ENCODE data around the gene TPPP3. TPM values are rescaled to one million over a fixed set of nuclear protein-coding genes. Genes with fewer than 3 reads are reported as not detected.

Gene TPPP3
- total RNA-seq, 2 experiments from 2014 or later = not detected

- peaks cover 9% of the 10 kb centered on the region for H3K4me1 Mint-ChIP-seq (ENCODE audit: low read depth)
- H3K4me3 Mint-ChIP-seq = no peak overlapping the region
- POLR2A ChIA-PET = no interaction called here
- H3K36me3 Mint-ChIP-seq (ENCODE audit: low read depth) = no peaks in the 10 kb centered on the region
- ATAC-seq = no peak
- peaks cover 35% of the 10 kb centered on the region for H3K27me3 Mint-ChIP-seq (ENCODE audit: low read depth)
- CTCF ChIA-PET = interaction anchor here (1.1 to 1.3 kb wide), 3 partner anchors 40 to 127 kb away, joined by 3 to 4 read pairs (median 3); no protein-coding TSS in a partner anchor
- DNase-seq = no peak
- no peak overlapping the region for H3K27ac Mint-ChIP-seq
- H3K9me3 Mint-ChIP-seq (ENCODE audit: insufficient read depth) = no peaks in the 10 kb centered on the region
Measured at GRCh38 chr16:67393788-67394154, 473 bp upstream of the TPPP3 start.

GRCh38 chr16:67392301-67393059 is 818 bp downstream of the TPPP3 start:
- no peak for DNase-seq
- H3K4me1 Mint-ChIP-seq (ENCODE audit: low read depth) = peaks cover 9% of the 10 kb centered on the region
- no peaks in the 10 kb centered on the region for H3K36me3 Mint-ChIP-seq (ENCODE audit: low read depth)
- ChIA-PET CTCF (interaction anchor here (1.1 to 1.3 kb wide), 2 partner anchors 53 to 128 kb away, joined by 3 to 4 read pairs; no protein-coding TSS in a partner anchor), POLR2A (no interaction called here)
- no peak for ATAC-seq
- H3K27ac Mint-ChIP-seq = no peak overlapping the region
- H3K27me3 Mint-ChIP-seq (ENCODE audit: low read depth) = peaks cover 35% of the 10 kb centered on the region
- H3K4me3 Mint-ChIP-seq = no peak overlapping the region
- no peaks in the 10 kb centered on the region for H3K9me3 Mint-ChIP-seq (ENCODE audit: insufficient read depth)

GRCh38 chr16:67391424-67392300 is 1.6 kb downstream of the TPPP3 start:
- H3K4me1 Mint-ChIP-seq (ENCODE audit: low read depth) = peaks cover 9% of the 10 kb centered on the region
- H3K27me3 Mint-ChIP-seq (ENCODE audit: low read depth) = peaks cover 35% of the 10 kb centered on the region
- no peaks in the 10 kb centered on the region for H3K9me3 Mint-ChIP-seq (ENCODE audit: insufficient read depth)
- CTCF ChIA-PET = no interaction called here
- POLR2A ChIA-PET = no interaction called here
- H3K4me3 Mint-ChIP-seq = no peak overlapping the region
- H3K36me3 Mint-ChIP-seq (ENCODE audit: low read depth) = no peaks in the 10 kb centered on the region
- H3K27ac Mint-ChIP-seq = no peak overlapping the region
- no peak for DNase-seq
- peak; percentile 48 for ATAC-seq

- H3K36me3 Mint-ChIP-seq (ENCODE audit: low read depth) = no peaks in the 10 kb centered on the region
- H3K27me3 Mint-ChIP-seq (ENCODE audit: low read depth) = peaks cover 35% of the 10 kb centered on the region
- peaks cover 9% of the 10 kb centered on the region for H3K4me1 Mint-ChIP-seq (ENCODE audit: low read depth)
- no peak for DNase-seq
- no peak overlapping the region for H3K27ac Mint-ChIP-seq
- ATAC-seq = no peak
- H3K9me3 Mint-ChIP-seq (ENCODE audit: insufficient read depth) = no peaks in the 10 kb centered on the region
- POLR2A ChIA-PET = no interaction called here
- CTCF ChIA-PET = no interaction called here
- no peak overlapping the region for H3K4me3 Mint-ChIP-seq
Measured at GRCh38 chr16:67390816-67391423, 2.4 kb downstream of the TPPP3 start.

GRCh38 chr16:67389911-67390815 is 3.1 kb downstream of the TPPP3 start:
- ATAC-seq (no peak), DNase-seq (no peak)
- no peaks in the 10 kb centered on the region for H3K9me3 Mint-ChIP-seq (ENCODE audit: insufficient read depth)
- ChIA-PET POLR2A (no interaction called here), CTCF (interaction anchor here (1.0 kb wide), 1 partner anchor 9 kb away, joined by 3 read pairs; no protein-coding TSS in a partner anchor)
- H3K27me3 Mint-ChIP-seq (ENCODE audit: low read depth) = peaks cover 32% of the 10 kb centered on the region
- H3K4me1 Mint-ChIP-seq (ENCODE audit: low read depth) = peaks cover 9% of the 10 kb centered on the region
- no peak overlapping the region for H3K27ac Mint-ChIP-seq
- no peaks in the 10 kb centered on the region for H3K36me3 Mint-ChIP-seq (ENCODE audit: low read depth)
- no peak overlapping the region for H3K4me3 Mint-ChIP-seq

GRCh38 chr16:67388591-67388990 is 4.7 kb downstream of the TPPP3 start:
- Mint-ChIP-seq H3K27me3 (ENCODE audit: low read depth) (peaks cover 23% of the 10 kb centered on the region), H3K9me3 (ENCODE audit: insufficient read depth) (no peaks in the 10 kb centered on the region), H3K27ac (no peak overlapping the region), H3K36me3 (ENCODE audit: low read depth) (no peaks in the 10 kb centered on the region), H3K4me3 (no peak overlapping the region), H3K4me1 (ENCODE audit: low read depth) (peaks cover 1% of the 10 kb centered on the region)
- ChIA-PET CTCF (interaction anchor here (1.0 kb wide), 1 partner anchor 11 kb away, joined by 3 read pairs; no protein-coding TSS in a partner anchor), POLR2A (interaction anchor here (0.8 kb wide), 1 partner anchor 345 kb away, joined by 3 read pairs; no protein-coding TSS in a partner anchor)
- ATAC-seq (no peak), DNase-seq (no peak)

GRCh38 chr16:67388191-67388590 is 5.1 kb downstream of the TPPP3 start:
- Mint-ChIP-seq H3K27me3 (ENCODE audit: low read depth) (peaks cover 22% of the 10 kb centered on the region), H3K4me3 (no peak overlapping the region), H3K9me3 (ENCODE audit: insufficient read depth) (no peaks in the 10 kb centered on the region), H3K27ac (no peak overlapping the region), H3K36me3 (ENCODE audit: low read depth) (no peaks in the 10 kb centered on the region), H3K4me1 (ENCODE audit: low read depth) (no peaks in the 10 kb centered on the region)
- ChIA-PET POLR2A (no interaction called here), CTCF (interaction anchor here (1.9 kb wide), 1 partner anchor 128 kb away, joined by 4 read pairs; no protein-coding TSS in a partner anchor)
- ATAC-seq (no peak), DNase-seq (no peak)

- Mint-ChIP-seq H3K36me3 (ENCODE audit: low read depth) (no peaks in the 10 kb centered on the region), H3K9me3 (ENCODE audit: insufficient read depth) (no peaks in the 10 kb centered on the region), H3K27me3 (ENCODE audit: low read depth) (peaks cover 21% of the 10 kb centered on the region), H3K4me3 (no peak overlapping the region), H3K27ac (no peak overlapping the region), H3K4me1 (ENCODE audit: low read depth) (no peaks in the 10 kb centered on the region)
- no peak for DNase-seq
- ChIA-PET CTCF (interaction anchor here (1.9 kb wide), 1 partner anchor 127 kb away, joined by 4 read pairs; no protein-coding TSS in a partner anchor), POLR2A (no interaction called here)
- no peak for ATAC-seq
Measured at GRCh38 chr16:67387479-67388079, 5.7 kb downstream of the TPPP3 start.

- no peak overlapping the region for H3K4me3 Mint-ChIP-seq
- DNase-seq (no peak), ATAC-seq (no peak)
- H3K27ac Mint-ChIP-seq = no peak overlapping the region
- peaks cover 14% of the 10 kb centered on the region for H3K27me3 Mint-ChIP-seq (ENCODE audit: low read depth)
- no peaks in the 10 kb centered on the region for H3K36me3 Mint-ChIP-seq (ENCODE audit: low read depth)
- no peaks in the 10 kb centered on the region for H3K9me3 Mint-ChIP-seq (ENCODE audit: insufficient read depth)
- POLR2A ChIA-PET = no interaction called here
- H3K4me1 Mint-ChIP-seq (ENCODE audit: low read depth) = no peaks in the 10 kb centered on the region
- CTCF ChIA-PET = interaction anchor here (1.9 kb wide), 1 partner anchor 126 kb away, joined by 4 read pairs; no protein-coding TSS in a partner anchor
Measured at GRCh38 chr16:67386861-67387455, 6.3 kb downstream of the TPPP3 start.

- POLR2A ChIA-PET = no interaction called here
Measured at GRCh38 chr16:67384778-67385510, 8.4 kb downstream of the TPPP3 start.

More at GRCh38 chr16:67384778-67385510, 8.4 kb downstream of the TPPP3 start:
- ATAC-seq (no peak), DNase-seq (no peak)
- H3K27ac Mint-ChIP-seq = no peak overlapping the region
- no peaks in the 10 kb centered on the region for H3K4me1 Mint-ChIP-seq (ENCODE audit: low read depth)
- H3K27me3 Mint-ChIP-seq (ENCODE audit: low read depth) = peaks cover 8% of the 10 kb centered on the region
- no peak overlapping the region for H3K4me3 Mint-ChIP-seq
- no peaks in the 10 kb centered on the region for H3K36me3 Mint-ChIP-seq (ENCODE audit: low read depth)
- no peaks in the 10 kb centered on the region for H3K9me3 Mint-ChIP-seq (ENCODE audit: insufficient read depth)
- CTCF ChIA-PET = interaction anchor here (2.1 to 2.3 kb wide), 2 partner anchors 15 to 141 kb away, joined by 4 to 8 read pairs; no protein-coding TSS in a partner anchor
